GM19239 (cell line): Measurements from ENCODE around the gene IRF4.

Experiments
- DNase-seq: peaks from one replicate; pipeline ENCODE4 v3.0.0; 2011; ENCODE audit warnings: low spot score; ENCODE audit not compliant: insufficient read length
- FAIRE-seq: peaks from 2 replicates; lab custom pipeline; 2011; peaks lifted over from hg19 to GRCh38; lab: Jason Lieb, UNC

The IRF4 gene

DNA sequence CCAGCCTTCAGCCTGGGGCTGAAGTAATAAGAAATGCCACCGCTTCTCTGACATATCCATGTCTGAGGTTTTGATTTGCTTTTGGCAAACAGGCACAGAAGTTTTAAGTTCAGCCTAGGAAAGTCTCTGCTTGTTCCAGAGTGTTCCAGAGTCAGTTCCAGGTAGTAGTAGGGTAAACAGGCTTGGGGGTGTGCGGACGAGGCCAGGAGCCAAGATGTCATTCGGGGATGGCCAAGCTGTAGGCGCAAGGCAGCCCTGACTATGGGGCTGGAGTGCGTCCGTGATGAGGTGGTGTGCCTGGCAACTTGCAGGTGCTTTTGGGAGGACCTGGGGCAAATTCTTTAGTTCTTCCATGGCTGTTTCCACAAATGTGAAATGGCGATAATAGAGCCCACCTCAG lies 60.3 kb downstream of the IRF4 start:
- FAIRE-seq, result no peak
- no peak for DNase-seq

DNA sequence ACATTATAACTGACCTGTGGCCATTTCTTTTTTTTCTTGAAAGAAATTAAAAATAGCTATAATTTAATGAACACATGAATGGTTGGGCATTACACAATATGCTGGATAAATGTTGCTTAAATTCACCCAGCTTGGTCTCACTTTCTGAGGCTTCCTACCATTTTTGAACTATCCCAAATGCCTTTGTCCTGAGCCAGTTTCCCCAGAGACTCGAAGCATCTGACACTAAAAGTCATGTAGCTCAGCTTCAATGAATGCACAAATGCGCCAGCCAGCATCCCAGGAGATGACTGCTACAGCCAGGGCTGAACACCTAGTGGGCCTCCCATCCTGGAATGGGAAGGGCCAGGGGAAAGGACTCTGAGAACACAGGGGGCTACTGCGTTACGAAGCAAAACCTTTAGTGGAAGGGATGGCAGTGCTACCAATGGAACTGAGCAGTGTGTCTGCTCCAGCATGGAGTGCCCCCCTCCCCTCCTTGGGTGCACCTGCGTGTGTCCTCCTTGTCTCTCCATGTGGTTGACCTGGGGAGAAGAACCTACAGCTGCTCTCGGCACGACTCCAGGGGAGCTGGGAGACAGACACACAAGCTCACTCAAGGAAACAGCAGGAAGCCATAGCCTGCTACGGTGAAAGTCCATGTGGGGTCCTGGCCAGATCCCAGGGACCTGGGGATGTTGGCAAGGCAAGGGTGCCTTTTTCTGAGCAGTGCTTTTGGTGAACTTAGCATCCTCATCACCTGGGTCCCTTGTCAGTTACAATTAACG lies 60.9 kb downstream of the IRF4 start:
- FAIRE-seq (no peak), DNase-seq (no peak)

DNA sequence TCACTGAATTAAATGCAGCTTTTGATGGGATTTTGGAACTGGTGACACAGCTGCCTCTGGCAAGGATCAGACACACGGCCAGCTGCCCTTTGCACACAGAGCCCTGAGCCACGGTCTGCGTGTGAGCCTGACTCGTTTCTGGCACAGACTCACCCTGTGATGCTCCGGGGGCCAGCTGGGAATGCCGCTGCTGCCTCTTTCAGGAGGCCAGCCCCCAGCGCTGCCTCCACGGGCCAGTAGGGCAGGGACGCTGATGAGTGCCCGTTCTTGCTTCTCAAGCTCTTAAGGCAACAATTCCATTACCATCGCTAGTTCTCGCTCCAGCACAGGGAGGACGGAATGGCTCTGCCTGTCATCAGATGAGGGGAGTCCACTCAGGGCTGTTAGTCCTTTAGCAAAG lies 61.6 kb downstream of the IRF4 start:
- DNase-seq, result no peak
- no peak for FAIRE-seq

DNA sequence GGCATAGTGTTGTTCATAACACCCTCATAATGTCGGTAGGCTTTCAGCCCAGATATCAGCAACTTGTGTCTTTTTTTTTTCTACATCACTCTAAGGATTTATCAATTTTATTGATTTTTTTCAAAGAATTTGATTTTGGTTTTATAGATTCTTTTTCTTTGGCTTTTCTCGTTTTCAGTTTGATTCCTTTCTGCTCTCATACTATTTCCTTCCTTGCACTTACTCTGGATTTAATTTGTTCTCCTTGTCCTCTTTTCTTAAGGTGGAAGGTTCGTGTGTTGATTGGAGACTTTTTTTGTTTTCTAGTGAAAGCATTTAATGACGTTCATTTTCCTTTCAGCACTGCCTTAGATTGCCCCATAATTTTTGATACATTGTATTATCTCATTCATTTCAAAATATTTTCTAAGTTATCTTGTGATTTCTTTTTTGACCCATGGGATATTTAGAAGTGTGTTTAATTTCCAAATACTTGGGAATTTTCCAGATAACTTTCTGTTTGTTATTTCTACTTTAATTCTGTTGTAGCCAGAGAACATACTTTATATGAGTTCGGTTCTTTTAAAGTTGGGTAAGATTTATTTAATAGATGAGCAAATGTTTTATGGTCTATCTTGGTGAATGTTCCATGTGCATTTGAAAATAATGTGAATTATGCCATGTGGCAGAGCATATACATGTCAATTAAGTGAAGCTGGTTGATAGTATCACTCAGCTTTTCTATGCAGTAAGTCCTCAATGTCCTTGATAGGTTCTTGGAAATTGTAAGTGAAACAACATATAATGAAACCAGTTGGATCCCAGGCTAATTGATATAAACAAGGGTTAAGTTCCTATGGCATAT lies 62.8 kb downstream of the IRF4 start:
- DNase-seq (no peak), FAIRE-seq (no peak)

DNA sequence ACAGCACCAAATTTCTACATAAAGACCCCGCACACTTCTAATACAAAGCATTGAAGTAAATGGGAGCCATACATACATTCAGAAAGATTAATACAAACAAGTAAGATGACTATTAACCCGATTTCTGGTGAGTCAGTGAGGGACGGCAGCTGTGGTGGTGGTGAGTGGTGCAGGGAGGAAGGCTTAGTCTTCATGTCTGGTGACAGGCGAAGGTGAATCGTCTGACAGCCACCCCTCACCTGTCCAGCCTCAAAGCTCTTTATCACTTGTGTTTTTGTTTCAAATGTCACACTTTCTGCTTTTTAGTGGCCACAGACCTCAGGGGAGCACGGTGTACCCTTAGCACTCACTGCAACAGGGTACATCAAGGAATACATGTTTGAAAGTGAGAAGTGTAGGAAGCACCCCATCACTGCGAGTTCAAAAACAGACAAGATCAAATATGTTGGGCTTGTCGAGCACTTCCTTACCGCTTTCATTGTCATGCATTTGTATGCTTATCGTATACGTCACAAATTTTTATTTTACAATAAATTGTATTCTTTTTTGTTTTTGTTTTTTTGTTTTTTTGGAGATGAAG lies 63.5 kb downstream of the IRF4 start:
- DNase-seq, result no peak
- FAIRE-seq, result no peak

DNA sequence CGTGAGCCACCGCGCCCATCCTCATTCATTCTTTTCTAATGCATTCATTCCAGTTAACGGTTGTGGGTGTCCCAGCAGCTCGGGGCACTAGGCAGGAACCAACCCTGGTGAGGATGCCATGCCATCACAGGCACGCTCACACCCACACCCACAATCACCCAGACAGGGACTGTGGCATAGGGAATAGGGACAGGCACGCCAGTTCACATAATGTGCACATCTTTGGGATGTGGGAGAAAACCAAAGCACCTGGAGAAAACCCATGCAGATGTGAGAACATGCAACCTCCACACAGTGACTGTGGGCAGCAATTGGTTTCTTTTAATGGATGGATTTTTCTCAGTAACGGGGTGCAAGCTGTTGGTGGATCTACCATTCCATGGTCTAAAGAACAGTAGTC lies 64.3 kb downstream of the IRF4 start:
- no peak for FAIRE-seq

DNA sequence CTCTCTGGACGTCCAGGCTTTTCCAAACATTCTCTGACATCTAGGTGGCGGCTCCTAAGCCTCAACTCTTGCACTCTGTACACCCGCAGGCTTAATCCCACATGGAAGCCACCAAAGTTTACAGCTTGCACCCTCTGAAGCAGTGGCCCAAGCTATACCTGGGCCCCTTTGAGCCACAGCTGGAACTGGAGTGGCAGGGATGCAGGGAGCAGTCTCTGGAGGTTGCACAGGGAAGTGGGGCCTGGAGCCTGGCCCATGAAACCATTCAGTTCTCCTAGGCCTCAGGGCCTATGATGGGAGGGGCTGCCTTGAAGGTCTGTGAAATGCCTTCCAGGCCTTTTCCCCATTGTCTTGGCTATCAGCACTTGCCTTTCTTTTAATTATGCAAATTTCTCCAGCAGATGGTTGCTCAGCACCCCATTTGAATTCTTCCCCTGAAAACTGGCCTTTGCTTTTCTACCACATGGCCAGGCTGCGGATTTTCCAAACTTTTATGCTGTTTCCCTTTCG lies 64.9 kb downstream of the IRF4 start:
- DNase-seq, result no peak

More for the DNA sequence above, 64.3 kb downstream of the IRF4 start:
- no peak for DNase-seq

DNA sequence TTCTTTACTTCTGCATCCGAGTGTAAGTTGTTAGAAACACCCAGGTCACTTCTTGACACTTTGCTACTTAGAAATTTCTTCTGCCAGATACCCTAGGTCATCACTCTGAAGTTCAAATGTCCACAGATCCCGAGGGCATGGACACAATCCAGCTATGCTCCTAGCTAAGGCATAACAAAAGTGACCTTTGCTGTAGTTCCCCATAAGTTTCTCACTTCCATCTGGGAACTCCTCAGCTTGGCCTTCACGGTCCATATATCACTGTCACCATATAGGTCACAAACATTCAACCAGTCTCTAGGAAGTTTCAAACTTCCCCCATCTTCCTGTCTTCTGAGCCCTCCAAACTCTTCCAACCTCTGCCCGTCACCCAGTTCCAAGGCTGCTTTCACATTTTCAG lies 65.3 kb downstream of the IRF4 start:
- DNase-seq (no peak), FAIRE-seq (no peak)

More for the DNA sequence above, 64.9 kb downstream of the IRF4 start:
- no peak for FAIRE-seq
